Mononuclear cell (primary cell): Measurements from ENCODE around the gene ANKH. TPM values are rescaled to one million over a fixed set of nuclear protein-coding genes. Genes with fewer than 3 reads are reported as not detected.

Experiments used
- H3K27me3 ChIP-seq: 2 replicates; pipeline ENCODE4 v1.6.0; 2011; ENCODE audit warnings: low read length, control low read depth; ENCODE audit not compliant: insufficient read depth
- H3K4me1 ChIP-seq: 2 replicates; pipeline ENCODE4 v1.5.1; 2011; ENCODE audit warnings: mild to moderate bottlenecking, low read length, control low read depth; ENCODE audit not compliant: insufficient read depth
- H3K4me3 ChIP-seq: 2 replicates; pipeline ENCODE4 v1.5.1; 2011; ENCODE audit warnings: mild to moderate bottlenecking, low read length, moderate library complexity
- H3K9me3 ChIP-seq: 2 replicates; pipeline ENCODE4 v1.5.1; 2011; ENCODE audit warnings: low read depth, mild to moderate bottlenecking, control low read depth, low read length
- total RNA-seq: library from RNA; depleted of rRNA; stranded (reverse); fragments of >200 nt; gene quantifications from one replicate; pipeline ENCODE4 v1.2.3, GENCODE V29; 2012

Gene ANKH
- total RNA-seq, 1 donor: 35.7 TPM

- no peaks in the 10 kb centered on the region for H3K27me3 ChIP-seq
- no peak overlapping the region for H3K4me3 ChIP-seq
- H3K9me3 ChIP-seq: no peaks in the 10 kb centered on the region
- peaks cover 65% of the 10 kb centered on the region for H3K4me1 ChIP-seq
These were observed 198.1 kb downstream of the ANKH start for GRCh38 chr5:14673443-14673842.

- Histone ChIP-seq H3K9me3 (no peaks in the 10 kb centered on the region), H3K4me3 (no peak overlapping the region), H3K4me1 (peaks cover 72% of the 10 kb centered on the region), H3K27me3 (no peaks in the 10 kb centered on the region)
These were observed 198.8 kb downstream of the ANKH start for GRCh38 chr5:14672484-14673394.

- Histone ChIP-seq H3K4me1 (peaks cover 77% of the 10 kb centered on the region), H3K4me3 (no peak overlapping the region), H3K27me3 (no peaks in the 10 kb centered on the region), H3K9me3 (no peaks in the 10 kb centered on the region)
These were observed 199.5 kb downstream of the ANKH start for GRCh38 chr5:14672082-14672481.

GRCh38 chr5:14671414-14671813 is 200.2 kb downstream of the ANKH start:
- no peaks in the 10 kb centered on the region for H3K27me3 ChIP-seq
- H3K4me1 ChIP-seq: peaks cover 76% of the 10 kb centered on the region
- H3K9me3 ChIP-seq: no peaks in the 10 kb centered on the region
- no peak overlapping the region for H3K4me3 ChIP-seq

- Histone ChIP-seq H3K9me3 (no peaks in the 10 kb centered on the region), H3K27me3 (no peaks in the 10 kb centered on the region), H3K4me3 (no peak overlapping the region), H3K4me1 (peaks cover 75% of the 10 kb centered on the region)
These were observed 201.6 kb downstream of the ANKH start for GRCh38 chr5:14669975-14670374.

- Histone ChIP-seq H3K9me3 (no peaks in the 10 kb centered on the region), H3K27me3 (no peaks in the 10 kb centered on the region), H3K4me1 (peaks cover 69% of the 10 kb centered on the region), H3K4me3 (no peak overlapping the region)
These were observed 202.2 kb downstream of the ANKH start for GRCh38 chr5:14669415-14669814.

GRCh38 chr5:14668181-14668591 is 203.4 kb downstream of the ANKH start:
- H3K4me3 ChIP-seq: no peak overlapping the region
- H3K27me3 ChIP-seq: no peaks in the 10 kb centered on the region
- no peaks in the 10 kb centered on the region for H3K9me3 ChIP-seq
- H3K4me1 ChIP-seq: peaks cover 74% of the 10 kb centered on the region

GRCh38 chr5:14667770-14668169 is 203.8 kb downstream of the ANKH start:
- Histone ChIP-seq H3K27me3 (no peaks in the 10 kb centered on the region), H3K9me3 (no peaks in the 10 kb centered on the region), H3K4me1 (peaks cover 77% of the 10 kb centered on the region), H3K4me3 (no peak overlapping the region)

- no peak overlapping the region for H3K4me3 ChIP-seq
- no peaks in the 10 kb centered on the region for H3K9me3 ChIP-seq
- peaks cover 73% of the 10 kb centered on the region for H3K4me1 ChIP-seq
- no peaks in the 10 kb centered on the region for H3K27me3 ChIP-seq
These were observed 204.3 kb downstream of the ANKH start for GRCh38 chr5:14667290-14667689.

- no peak overlapping the region for H3K4me3 ChIP-seq
- H3K27me3 ChIP-seq: no peaks in the 10 kb centered on the region
- H3K4me1 ChIP-seq: peaks cover 63% of the 10 kb centered on the region
- H3K9me3 ChIP-seq: no peaks in the 10 kb centered on the region
These were observed 205.2 kb downstream of the ANKH start for GRCh38 chr5:14666357-14666756.

GRCh38 chr5:14665949-14666348 is 205.6 kb downstream of the ANKH start:
- Histone ChIP-seq H3K27me3 (no peaks in the 10 kb centered on the region), H3K4me3 (no peak overlapping the region), H3K4me1 (peaks cover 59% of the 10 kb centered on the region), H3K9me3 (no peaks in the 10 kb centered on the region)

GRCh38 chr5:14665101-14665822 is 206.3 kb downstream of the ANKH start:
- Histone ChIP-seq H3K9me3 (no peaks in the 10 kb centered on the region), H3K27me3 (no peaks in the 10 kb centered on the region), H3K4me3 (peak overlapping the region; percentile 75), H3K4me1 (peaks cover 52% of the 10 kb centered on the region)

GRCh38 chr5:14664270-14665100 is 207.1 kb downstream of the ANKH start, which contains the start of gene OTULIN:
OTULIN (plus strand) TSS chr5:14664718; CDS start chr5:14664826, 108 bp downstream.
- peak within 1 kb of the TSS; percentile 75 for H3K4me3 ChIP-seq
- peaks cover 51% of the 10 kb centered on the region for H3K4me1 ChIP-seq
- no peaks in the 10 kb centered on the region for H3K9me3 ChIP-seq
- H3K27me3 ChIP-seq: no peaks in the 10 kb centered on the region

GRCh38 chr5:14663734-14664269 is 207.8 kb downstream of the ANKH start:
- no peaks in the 10 kb centered on the region for H3K27me3 ChIP-seq
- no peaks in the 10 kb centered on the region for H3K9me3 ChIP-seq
- H3K4me3 ChIP-seq: peak overlapping the region; percentile 75
- H3K4me1 ChIP-seq: peaks cover 44% of the 10 kb centered on the region
